ENCODE results near the gene IL21R.

The IL21R gene

GRCh38 chr16:27455700-27456099, 53.7 kb downstream of the IL21R start:
- TF ChIP-seq REST (IDR thresholded peaks at IDR 0.05; ENCODE audit: insufficient read depth in 1 of 2, low read depth in 2 of 2, low read length in 2 of 2), result no peak
- no peak for TF ChIP-seq POLR2AphosphoS5 (IDR thresholded peaks at IDR 0.05; ENCODE audit: low read depth, low read length)
- TF ChIP-seq TAF1 (IDR thresholded peaks at IDR 0.05; ENCODE audit: borderline replicate concordance, insufficient read depth, low read length), result no peak
- no peak for TF ChIP-seq SIN3A (IDR thresholded peaks at IDR 0.05; ENCODE audit: borderline replicate concordance, insufficient read depth, low read length)
- TF ChIP-seq FOXP2 (optimal IDR thresholded peaks at IDR 0.05; ENCODE audit: borderline replicate concordance, extremely low read depth, extremely low read length, insufficient read depth), result no peak

- TF ChIP-seq TAF1 (IDR thresholded peaks at IDR 0.05; ENCODE audit: borderline replicate concordance, insufficient read depth, low read length) (no peak), FOXP2 (optimal IDR thresholded peaks at IDR 0.05; ENCODE audit: borderline replicate concordance, extremely low read depth, extremely low read length, insufficient read depth) (no peak), POLR2AphosphoS5 (IDR thresholded peaks at IDR 0.05; ENCODE audit: low read depth, low read length) (no peak), SIN3A (IDR thresholded peaks at IDR 0.05; ENCODE audit: borderline replicate concordance, insufficient read depth, low read length) (no peak), REST (IDR thresholded peaks at IDR 0.05; ENCODE audit: insufficient read depth in 1 of 2, low read depth in 2 of 2, low read length in 2 of 2) (no peak)
These were observed 56.3 kb downstream of the IL21R start for GRCh38 chr16:27458258-27458657.

- no peak for TF ChIP-seq REST (IDR thresholded peaks at IDR 0.05; ENCODE audit: insufficient read depth in 1 of 2, low read depth in 2 of 2, low read length in 2 of 2)
- TF ChIP-seq TAF1 (IDR thresholded peaks at IDR 0.05; ENCODE audit: borderline replicate concordance, insufficient read depth, low read length), result no peak
- TF ChIP-seq SIN3A (IDR thresholded peaks at IDR 0.05; ENCODE audit: borderline replicate concordance, insufficient read depth, low read length), result no peak
- no peak for TF ChIP-seq FOXP2 (optimal IDR thresholded peaks at IDR 0.05; ENCODE audit: borderline replicate concordance, extremely low read depth, extremely low read length, insufficient read depth)
- no peak; the same call in 1 of the 2 replicates for TF ChIP-seq POLR2AphosphoS5 (IDR thresholded peaks at IDR 0.05; ENCODE audit: low read depth, low read length)
These were observed 57.2 kb downstream of the IL21R start for GRCh38 chr16:27458987-27459688.

- TF ChIP-seq SIN3A (IDR thresholded peaks at IDR 0.05; ENCODE audit: borderline replicate concordance, insufficient read depth, low read length) (no peak), FOXP2 (optimal IDR thresholded peaks at IDR 0.05; ENCODE audit: borderline replicate concordance, extremely low read depth, extremely low read length, insufficient read depth) (no peak), TAF1 (IDR thresholded peaks at IDR 0.05; ENCODE audit: borderline replicate concordance, insufficient read depth, low read length) (no peak), POLR2AphosphoS5 (IDR thresholded peaks at IDR 0.05; ENCODE audit: low read depth, low read length) (no peak), REST (IDR thresholded peaks at IDR 0.05; ENCODE audit: insufficient read depth in 1 of 2, low read depth in 2 of 2, low read length in 2 of 2) (no peak)
These were observed 58.2 kb downstream of the IL21R start for GRCh38 chr16:27460213-27460612.

Data from PFSK-1 (cell line).